GM18907 (cell line): ENCODE results near the gene MYO1E.
"Not testable (repeated sequence)": the region's sequence is repeated elsewhere in the genome, so short reads cannot be mapped to it uniquely, and the experiment has no call there.

ENCODE experiments used
- ATAC-seq: cut with Tn5 transposase; IDR thresholded peaks from one replicate; pipeline ENCODE4 v1.9.1; 2021; ENCODE audit warnings: mild to moderate bottlenecking, moderate library complexity; ENCODE audit not compliant: unreplicated experiment

MYO1E gene

DNA sequence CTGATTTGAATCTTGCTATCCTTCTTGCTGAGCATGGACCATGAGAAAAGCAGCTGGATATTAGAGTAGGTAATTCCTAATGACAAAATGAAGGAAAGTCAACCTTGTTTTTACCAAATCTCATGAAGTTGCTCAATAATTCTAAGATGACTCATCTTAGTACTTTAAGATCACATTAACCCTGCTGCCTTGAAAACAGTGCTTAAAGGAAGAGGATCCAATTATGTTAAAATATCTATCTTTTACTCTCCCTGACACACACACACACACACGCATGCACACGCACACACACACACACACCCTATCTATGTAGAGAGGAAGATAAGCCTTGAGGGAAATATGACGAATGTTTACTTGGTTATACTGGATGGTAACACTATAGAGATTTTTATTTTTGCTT lies 16.0 kb upstream of the MYO1E start:
- ATAC-seq = no peak

DNA sequence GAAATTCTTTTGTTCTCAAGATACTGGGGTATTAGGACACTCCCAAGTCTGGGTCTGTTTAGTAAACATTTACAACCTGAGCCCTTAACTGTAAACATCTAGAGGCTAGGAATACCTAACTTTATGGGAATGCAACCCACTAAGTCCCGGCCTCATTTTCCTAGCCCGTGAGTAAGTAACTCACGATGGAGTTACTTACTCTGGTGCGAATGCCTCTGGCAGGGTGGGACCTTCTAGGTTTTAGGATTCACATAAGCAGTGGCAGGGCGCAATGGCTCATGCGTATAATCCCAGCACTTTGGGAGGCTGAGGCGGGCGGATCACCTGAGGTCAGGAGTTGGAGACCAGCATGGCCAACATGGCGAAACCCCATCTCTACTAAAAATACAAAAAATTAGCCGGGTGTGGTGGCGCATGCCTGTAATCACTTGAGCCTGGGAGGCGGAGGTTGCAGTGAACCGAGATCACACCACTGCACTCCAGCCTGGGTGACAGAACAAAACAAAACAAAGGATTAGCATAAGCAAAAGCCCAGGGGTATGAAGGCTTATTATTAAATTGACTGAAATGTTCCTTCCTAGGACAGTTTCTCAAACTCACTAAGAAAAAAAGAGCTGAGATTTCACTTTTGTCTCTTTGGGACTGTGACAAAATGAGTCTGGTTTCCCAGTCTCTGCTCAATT lies 14.7 kb upstream of the MYO1E start:
- not testable (repeated sequence) for ATAC-seq

DNA sequence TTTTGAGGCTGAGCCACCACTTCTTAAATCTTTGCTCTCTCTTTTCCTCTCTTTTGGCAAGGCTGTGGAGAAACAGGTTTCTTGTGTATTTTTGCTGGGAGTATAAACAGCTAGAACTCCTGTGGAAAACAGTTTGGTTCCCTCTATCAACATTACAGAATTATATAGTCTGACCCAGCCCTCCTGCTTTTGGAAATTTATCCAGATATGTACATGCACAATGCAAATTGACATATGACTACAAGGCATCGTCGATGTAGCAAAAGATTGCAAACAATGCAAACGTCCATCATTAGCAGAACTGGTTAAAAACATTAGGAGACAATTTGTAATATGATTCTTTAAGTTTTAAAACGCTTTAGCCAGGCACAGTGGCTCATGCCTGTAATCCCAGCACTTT lies 12.5 kb upstream of the MYO1E start:
- ATAC-seq = no peak

DNA sequence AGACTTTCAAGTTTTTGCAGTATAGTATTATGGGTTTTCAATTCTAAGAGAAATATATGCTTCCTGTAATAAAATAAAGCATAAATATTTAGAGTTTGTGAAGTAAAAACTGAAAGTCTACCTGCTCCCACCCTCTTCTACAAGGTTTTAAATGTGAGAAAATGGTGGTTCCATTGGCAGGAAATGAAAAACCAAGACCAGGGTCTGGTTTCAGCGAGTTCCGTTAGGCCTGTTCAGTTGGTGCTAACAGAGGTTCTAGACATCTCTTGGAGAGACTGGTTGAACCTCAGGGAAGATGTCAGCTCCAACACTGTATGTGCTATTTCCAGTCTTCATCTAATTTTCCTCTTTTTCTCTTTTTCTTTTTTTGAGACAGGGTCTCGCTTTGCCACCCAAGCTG lies 11.8 kb upstream of the MYO1E start:
- no peak for ATAC-seq

DNA sequence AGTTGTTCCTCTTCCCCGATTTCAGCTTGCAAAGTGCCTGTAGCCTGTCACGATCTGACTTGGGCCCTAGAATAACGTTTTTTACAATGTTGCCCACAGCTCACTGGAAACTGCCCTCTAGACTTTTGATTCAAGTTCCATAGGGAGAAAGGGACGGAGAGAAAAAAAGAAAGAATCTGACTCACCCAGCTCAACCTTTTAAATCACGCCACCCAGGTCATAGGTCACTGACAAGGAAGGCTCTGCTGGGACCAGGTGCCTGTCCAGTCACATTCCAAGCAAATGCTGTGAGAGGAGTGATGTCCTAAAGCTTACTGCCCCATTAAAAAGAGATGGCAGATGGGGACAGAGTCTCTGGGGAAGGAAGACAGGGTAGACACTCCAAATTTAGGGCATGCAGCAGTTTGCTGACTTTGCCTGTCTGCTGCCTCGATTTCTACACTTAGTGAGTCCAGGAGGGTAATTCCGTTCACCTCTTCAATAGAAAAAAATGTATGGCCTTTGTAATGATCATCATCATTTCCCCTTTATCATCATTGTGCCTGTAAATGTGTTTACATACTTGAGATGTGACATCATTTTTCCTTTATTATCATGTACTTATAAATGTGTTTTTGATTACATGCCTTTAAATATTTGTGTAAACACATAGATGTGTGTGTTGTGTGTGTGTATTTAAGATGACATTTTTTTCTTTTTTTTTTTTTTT lies 8.4 kb upstream of the MYO1E start:
- no peak for ATAC-seq

DNA sequence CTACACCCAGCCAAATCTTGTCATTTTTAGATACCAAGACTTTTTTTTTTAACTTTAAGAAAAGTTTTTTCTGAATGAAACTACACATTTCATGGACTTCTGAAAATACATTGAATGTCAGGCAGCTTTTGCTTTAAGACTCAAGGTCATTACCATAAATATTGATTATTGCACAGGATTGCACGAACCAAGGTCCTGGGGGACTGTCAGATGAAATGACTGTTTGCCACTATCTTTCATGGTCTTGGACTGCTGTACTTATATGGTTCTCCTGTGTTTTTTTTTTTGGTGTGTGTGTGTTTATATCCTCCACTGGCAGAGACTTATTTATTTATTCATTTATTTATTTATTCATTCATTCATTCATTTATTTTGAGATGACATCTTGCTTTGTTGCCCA lies 6.9 kb upstream of the MYO1E start:
- no peak for ATAC-seq

DNA sequence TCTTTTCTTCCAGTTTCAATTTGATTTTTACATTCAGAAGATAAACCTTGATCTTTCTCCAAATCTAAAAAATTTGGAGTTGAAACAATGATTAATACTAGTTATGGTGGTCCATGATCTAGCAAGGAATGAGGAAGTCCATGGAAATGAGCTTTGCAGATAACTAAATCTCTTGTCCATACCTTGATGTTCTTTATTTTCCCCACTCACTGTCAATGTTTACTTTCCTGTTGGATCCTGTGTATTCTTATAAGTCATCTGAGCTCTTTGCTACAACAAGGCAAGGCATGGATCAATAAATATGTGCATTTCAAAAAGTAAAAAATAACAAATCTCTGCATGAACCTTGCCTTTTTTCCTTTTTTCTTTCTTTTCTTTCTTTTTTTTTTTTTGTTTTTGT lies 6.2 kb upstream of the MYO1E start:
- no peak for ATAC-seq

DNA sequence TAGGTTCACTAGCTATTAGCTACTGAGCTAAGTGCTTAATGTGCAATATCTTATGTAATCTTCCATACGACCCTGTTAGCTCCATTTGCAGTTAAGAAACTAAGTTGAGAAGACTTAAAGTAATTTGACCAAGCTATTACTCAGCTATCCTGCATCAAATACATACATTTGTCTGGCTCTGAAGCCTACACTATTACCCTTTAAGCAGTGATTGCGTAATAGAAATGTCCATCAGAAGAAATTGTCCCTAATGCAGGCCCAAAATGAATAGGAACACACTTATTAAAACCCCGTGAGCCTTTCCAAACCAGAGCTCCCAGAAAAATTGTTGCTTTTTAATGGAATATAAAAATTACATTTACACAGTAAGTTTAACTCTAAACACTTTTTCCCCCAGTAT lies 5.3 kb upstream of the MYO1E start:
- no peak for ATAC-seq

DNA sequence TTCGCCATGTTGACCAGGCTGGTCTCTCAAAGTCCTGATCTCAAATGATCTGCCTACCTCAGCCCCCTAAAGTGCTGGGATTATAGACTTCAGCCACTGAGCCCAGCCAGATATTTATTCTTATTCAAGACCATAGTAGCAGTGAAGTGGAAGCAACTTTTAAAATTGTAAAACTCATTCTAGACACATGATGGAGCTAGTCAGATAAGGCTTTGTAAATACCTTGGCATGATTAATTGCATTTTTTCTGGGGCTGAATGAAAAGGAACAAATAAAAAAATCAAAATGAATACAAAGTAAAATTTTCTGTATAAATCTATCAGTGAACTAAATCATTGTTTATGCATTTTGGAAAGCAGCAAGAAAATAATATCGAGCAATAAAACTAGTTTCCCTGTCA lies 4.1 kb upstream of the MYO1E start:
- ATAC-seq = no peak

DNA sequence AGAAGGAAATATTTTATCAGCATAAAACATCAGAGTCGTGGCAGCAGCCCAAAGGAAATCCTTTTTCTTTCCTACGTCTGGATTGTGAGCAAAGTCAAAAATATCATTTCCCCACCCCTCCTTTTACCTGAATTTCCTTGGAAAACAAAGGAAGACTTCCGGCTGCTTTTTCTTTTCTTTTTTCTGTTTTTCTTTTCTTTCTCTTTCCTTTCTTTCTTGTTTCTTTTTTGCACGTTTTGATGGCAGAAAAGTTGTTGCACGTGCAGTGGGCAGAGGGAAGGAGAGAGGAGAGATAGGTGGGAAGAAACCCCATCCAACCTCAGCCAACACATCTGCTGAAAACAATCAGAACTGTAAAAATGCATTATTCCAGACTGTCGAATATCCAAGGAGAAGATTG lies 544 bp upstream of the MYO1E start:
- ATAC-seq = no peak

DNA sequence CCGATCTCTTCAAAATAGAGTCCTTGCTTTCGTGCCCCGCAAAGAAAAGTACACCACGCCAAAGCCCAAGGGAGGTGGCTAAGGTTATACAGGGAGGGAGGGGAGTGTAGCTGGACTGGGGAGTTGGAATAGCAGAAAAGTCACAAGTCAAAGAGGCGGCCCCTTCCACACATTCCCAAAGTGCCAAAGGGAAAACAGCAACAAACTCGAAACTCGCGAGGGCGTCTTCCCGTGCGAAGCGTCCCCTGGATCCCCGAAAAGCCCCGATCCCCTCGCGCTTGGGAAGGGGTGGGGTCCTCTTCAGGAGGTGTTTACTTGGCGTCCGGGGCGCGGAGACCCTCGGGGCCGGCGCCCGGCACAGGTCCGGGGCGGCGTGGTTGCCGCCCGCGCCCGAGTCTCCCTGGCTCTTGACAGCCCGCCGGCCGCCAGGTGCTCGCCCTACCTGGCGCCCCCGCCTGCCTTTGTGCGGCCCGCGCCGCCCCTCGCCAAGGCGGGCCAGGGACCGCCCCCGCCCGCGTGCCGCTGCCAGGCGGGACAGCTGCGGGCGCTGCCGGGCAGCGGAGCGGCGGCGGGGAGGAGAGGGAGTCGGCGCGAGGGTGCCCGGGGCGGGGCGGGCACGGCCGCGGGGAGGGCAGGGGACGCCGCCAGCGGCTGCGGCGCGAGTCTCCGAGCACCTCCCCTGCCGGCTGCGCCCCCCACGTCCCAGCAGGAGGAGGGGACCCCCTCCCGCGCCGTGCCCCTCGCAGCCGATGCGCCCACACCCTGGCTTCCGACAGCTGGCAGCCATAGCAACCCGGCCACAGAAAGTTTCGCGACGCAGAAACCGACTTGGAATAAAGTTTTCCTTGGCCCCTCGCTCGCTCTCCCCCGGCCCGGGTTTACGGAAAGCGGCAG lies 966 bp downstream of the MYO1E start:
- peak; percentile 32 for ATAC-seq

DNA sequence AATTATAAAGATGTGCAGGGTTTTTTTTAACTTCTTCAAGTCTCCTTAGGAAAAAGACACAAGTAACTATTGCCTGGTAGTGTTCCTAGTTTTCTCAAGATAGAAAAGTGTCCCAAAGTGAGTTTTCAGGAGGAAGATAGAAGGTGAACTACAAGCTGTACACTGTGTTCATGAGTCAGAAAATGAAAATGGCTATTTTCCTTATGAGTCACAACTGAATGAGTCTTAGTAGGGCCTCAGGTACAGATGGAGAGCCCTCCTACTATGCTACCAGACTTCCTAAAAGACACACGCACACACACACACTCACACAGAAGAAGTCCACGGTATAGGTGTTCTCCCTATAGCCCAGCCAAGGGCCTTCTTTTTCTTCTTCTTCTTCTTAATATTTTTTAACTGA lies 3.1 kb downstream of the MYO1E start:
- ATAC-seq = no peak

DNA sequence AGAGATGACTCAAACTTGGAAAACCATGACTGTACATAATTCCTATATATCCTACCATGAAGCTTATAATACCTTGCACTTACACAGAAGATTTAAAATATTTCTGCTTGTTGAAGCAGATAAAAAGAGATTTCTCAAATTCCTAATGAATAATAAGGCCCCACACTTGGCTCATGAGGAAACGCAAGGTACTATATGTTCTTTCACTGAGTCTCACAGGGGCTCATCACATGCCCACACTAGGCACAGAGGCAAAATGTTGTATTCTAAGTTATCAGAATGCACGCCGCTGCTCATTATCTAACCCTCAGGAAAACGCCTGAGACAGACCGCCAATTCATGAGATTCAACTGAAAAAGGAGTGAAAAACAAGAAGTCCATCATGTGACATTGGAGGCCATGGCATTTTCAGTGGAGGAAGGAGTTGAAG lies 5.6 kb downstream of the MYO1E start:
- ATAC-seq = no peak

DNA sequence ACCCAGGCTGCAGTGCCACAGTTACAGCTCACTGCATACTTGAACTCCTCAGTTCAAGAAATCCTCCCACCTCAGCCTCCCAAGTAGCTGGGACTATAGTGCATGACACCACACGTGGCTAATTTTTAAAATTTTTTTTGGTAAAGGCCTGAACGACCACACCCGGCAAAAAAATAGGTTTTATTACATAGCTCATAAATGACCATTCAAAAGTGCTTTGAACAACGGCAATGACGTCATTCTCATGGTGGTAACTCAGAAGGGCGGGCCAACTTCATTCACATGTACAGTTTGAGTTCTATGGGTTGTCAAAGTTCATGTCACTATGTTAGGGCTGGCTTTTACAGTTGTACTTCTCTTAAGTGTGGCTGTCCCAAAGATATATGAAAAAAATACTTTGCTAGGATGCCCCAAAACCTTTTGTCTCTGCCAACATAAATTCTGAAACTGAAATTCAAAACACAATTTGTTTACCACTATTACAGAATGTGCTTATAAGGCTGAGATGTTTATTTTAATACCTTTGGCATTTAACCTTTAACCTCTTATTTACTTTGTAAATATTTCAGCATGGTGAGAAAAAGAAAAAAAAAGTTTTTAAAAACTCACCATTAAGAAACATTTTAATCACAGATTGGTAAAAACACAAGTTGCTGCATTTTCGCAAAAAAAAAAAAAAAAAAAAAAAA lies 6.2 kb downstream of the MYO1E start:
- no peak for ATAC-seq

DNA sequence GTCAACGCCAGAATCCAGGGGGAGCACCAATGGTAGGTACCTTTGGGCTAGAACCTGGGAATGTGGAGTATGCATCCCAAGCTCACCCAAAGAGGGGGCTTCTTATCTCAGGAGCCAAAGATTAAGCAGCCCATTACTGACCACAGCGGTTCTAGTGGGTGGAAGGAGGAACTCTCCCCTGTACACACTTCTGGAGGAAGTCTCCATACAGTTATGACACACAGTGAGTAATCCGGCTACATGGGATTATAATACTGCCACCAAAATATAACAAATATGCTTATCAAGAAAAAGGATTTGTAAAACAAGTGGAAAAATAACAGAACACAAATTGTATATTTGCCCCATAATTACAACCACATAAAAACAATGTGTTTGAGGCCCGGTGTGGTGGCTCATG lies 8.4 kb downstream of the MYO1E start:
- ATAC-seq = no peak

DNA sequence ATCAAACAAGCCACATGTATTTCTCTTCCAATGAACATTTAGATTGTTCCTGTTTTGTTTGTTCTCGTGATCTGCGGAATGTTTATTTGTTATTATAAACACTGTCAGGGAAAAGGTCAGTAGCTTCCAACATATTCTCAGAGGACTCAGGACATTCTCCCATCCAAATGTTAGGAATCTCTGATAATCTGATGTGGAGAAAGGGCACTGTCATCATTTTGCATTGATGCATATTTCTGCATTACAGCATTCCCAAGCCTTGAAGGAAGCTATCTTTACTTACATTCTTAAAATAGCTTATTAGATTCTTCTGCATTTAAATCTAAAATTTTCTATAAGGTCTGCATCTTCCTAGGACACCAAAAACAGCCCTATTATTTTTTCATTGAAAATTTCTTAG lies 10.3 kb downstream of the MYO1E start:
- ATAC-seq = no peak

DNA sequence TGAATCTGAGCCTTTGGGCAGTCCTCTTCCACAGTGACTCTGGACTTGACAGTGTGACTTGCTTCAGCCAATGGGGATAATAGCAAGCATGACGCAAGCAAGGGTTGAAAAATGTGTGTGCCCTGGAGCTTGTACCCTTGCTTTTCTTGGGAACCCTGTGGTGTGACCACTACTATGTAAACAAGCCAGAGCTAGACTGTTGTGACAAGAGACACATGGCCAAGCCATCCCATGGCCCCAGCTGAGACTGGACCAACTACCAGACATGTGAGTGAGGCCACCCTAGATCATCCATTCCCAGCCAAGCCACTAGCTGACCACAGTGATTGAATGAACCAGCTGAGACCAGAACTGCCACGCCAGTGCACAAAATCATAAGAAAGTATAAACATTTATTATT lies 11.8 kb downstream of the MYO1E start:
- no peak for ATAC-seq

DNA sequence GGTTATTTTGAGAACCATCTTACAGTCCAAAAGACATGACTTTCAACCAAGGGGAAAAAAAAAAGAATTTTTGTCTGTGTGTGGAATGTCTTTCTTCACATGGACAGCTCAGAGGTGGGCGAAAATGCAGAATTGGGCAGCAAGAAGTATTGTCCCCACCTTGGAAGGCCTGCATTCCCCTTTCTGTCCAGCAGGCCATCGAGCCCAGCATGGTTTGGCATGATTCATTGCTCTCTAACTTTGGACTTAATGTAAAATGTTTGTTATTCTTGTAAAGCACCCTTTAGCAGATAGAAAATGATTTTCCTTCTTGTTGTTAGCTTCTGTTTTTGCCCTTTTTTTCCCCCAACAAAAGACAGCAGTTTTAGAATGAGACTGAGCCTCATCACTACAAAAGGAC lies 12.4 kb downstream of the MYO1E start:
- no peak for ATAC-seq

DNA sequence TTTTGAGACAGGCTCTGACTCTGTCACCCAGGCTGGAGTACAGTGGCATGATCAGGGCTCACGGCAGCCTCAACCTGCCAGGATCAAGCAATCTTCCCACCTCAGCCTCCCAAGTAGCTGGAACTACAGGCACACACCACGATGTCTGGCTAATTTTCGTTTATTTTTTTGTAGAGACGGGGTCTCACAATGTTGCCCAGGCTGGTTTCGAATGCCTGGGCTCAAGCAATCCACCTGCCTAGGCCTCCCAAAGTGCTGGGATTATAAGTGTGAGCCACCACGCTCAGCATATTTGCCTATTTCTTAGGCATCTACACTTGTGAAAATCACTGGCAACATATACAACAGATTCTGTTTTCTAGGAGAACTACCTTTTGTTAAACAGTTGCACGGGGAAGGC lies 16.9 kb downstream of the MYO1E start:
- no peak for ATAC-seq

DNA sequence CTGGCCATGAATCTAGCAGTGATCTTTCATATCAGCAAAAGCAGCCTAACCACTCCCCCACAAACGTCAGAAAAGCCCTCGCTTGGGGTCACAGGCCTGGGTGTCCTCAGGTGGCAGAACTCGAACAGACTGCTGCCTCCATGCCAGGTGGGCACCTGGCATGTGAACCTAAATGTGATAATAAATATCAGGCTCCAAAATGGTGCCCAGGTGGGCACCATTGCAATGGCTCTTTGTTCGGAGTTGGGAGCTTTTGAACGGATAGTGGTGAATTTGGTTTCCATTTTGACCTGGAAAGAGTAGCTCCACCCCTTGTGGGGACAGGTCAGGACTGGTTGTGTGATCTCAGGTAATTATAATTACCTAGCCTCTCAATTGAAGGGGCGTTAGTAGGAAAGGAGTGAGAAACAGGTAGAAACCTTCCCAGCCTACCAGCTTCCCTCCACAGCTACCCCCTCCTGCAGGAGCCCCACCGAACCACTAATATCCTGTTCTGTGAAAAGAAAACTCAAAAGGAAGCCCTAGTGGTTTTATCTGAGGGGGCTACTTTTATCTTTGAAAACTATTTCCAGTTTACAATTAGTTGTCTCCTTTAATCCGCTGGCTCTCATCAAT lies 18.1 kb downstream of the MYO1E start:
- no peak for ATAC-seq

DNA sequence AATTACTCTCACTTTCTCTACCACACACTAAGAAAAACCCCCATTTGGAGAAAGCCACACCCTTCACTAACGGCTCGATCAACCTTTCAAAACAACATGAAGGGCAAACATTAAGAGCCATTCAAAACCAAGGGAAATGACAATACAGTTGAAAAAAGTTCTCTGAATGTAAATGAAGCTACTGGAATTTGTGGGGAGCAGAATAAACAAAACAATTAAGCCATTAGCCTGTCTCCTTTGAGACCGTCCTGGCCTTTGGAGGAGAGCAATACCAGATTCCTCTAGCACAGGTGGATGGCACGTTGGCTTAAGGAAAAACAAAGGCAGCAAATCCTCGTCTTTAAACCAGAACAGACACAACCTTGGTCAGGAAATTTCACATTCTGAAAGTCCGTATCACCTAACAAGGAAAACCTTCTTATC lies 18.7 kb downstream of the MYO1E start:
- ATAC-seq = no peak
